GM12892 (cell line): ENCODE data around the gene MINDY4.

Experiments used
- DNase-seq: peaks from one replicate; pipeline ENCODE4 v3.0.0; 2011; ENCODE audit not compliant: insufficient read length
- FAIRE-seq: peaks from 2 replicates; lab custom pipeline; 2011; peaks lifted over from hg19 to GRCh38; lab: Jason Lieb, UNC
- POLR2A ChIP-seq: IDR thresholded peaks from 2 replicates; pipeline ENCODE4 v1.6.1; 2011; ENCODE audit warnings: low read depth, low read length, control low read depth
- POLR2AphosphoS5 ChIP-seq: IDR thresholded peaks from 2 replicates; pipeline ENCODE4 v1.6.1; 2011; ENCODE audit warnings: low read depth, low read length, control low read depth
- TAF1 ChIP-seq: IDR thresholded peaks from 2 replicates; pipeline ENCODE4 v1.6.1; 2011; ENCODE audit warnings: low read depth, mild to moderate bottlenecking, control low read depth, low read length, borderline replicate concordance

MINDY4 gene

DNA sequence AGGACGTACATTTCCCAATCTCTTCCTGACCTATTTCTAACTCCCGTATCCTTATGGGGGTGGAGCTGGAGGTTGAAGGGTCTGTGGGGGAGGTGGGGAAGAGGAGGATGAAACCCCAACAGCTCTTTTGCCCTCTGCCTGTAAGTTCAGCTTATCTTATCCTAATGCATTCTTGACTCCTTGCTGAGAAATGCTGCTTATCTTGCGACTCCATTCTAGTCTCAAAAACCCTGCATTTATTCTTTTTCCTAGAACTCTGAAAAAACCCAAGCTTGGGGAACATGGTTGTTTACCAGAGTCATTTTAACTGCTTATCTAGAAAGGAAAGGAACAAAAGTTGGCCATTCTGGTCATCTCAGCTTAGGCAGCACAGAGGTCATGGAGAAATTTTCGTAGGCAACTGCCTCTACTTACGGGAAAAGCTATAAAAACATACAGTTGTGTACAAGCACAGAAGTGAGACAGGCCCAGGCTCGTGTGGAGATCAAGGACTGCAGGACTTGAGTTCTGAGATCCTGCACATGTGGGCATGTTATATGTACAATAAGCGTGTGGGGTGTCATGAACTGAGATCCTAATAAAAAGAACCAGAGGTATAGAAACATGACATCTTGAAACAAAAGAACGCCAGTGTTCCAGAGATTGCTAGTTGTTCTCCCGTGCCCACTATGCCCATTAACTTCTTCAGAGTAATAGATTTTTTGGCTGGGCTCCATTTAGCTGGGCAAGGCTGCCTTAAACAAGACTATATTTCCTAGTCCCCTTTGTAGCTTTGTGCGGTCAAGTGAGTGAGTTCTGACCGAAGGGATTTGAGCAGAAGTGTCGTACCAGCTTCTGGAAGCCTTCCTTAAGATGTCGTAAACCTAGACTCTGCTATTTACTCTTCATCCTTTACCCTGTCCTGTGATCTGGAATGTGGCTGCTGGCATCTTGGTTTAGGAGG, 9.7 kb upstream of the MINDY4 start:
- FAIRE-seq = no peak

DNA sequence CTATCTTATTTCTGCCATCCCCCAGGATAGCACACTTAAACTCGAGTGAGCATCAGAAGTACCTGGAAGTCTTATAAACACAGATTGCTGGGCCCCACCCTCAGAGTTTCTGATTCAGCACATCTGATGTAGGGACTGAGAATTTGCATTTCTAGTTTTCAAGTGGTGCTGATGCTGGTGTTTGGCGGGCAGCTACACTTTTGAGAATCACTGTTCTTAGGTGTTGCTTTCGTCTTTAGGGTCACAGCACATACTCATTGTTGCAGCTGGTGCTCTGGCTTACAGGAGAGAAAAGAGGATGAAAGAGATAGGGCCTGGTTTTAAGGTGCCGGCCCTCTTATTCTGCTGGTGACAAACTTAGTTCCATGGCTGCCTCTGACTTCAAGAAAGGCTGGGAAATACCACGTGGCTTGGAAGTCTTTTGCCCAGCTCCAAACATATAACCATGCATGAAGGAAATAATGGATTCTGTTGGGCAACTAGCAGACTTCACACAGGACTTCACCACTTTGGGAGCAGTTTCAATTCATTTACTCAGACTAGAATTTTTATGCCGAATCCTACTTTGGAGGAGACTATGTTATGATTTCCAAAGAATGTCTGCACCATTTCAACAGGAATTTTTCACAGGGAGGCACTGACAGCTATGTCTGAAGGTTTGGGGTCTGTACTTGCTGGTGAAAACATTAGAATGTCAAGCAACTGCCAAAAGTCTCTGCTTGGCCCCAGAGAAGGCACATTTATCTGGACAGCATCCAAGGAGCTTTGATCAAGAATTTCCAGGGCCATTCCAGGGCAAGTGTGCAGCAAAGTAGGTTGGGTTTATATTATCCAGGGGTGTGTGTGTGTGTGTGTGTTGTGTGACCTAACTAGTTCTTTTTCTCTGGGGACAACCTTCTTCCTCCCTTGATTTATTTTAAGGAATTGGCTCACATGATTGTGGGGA, 6.9 kb upstream of the MINDY4 start:
- FAIRE-seq = peak; percentile 33
- DNase-seq = no peak
- TF ChIP-seq POLR2A (no peak), POLR2AphosphoS5 (no peak), TAF1 (no peak)

More for the DNA sequence above, 9.7 kb upstream of the MINDY4 start:
- no peak for DNase-seq
- TF ChIP-seq TAF1 (no peak), POLR2AphosphoS5 (no peak), POLR2A (no peak)

DNA sequence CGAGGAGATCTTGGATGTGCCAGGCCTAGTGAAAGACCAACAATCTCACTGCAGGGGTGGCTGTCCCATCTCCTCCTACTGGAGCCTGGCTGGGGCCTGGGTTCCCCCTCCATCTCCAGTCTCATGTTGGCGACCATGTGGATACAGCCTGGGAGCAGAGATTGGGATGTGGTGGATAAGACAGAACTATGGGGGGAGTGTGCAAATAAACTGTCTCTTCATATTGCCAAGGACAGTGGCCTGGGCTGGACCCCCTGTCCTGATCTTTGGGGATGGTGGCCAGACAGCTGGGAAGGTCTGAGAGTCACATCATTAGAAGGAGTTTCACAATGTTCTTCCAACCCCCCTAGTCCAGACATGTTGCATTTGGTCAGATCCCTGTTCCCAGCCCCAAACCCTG, 5.8 kb upstream of the MINDY4 start:
- no peak for FAIRE-seq
- TF ChIP-seq TAF1 = no peak
- no peak for TF ChIP-seq POLR2AphosphoS5
- TF ChIP-seq POLR2A = no peak
- DNase-seq = no peak

DNA sequence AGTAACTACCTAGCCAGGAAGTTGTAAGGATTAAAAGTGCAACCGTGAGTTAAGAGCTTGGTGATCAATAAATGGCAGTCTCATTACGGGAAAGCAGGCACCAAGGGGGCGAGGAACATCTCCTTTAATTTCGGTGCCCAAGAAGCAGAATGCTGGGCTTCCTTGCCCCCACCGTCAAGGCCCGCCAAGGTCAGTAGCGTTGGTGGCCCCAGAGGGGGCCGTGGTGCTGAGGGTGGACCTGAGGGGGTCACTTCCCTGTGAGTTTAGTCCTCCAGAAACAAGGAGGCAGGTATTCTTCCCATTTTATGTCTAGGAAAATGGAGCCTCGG, 408 bp upstream of the MINDY4 start:
- FAIRE-seq = no peak
- DNase-seq = no peak
- TF ChIP-seq POLR2AphosphoS5 (no peak), TAF1 (no peak), POLR2A (no peak)

DNA sequence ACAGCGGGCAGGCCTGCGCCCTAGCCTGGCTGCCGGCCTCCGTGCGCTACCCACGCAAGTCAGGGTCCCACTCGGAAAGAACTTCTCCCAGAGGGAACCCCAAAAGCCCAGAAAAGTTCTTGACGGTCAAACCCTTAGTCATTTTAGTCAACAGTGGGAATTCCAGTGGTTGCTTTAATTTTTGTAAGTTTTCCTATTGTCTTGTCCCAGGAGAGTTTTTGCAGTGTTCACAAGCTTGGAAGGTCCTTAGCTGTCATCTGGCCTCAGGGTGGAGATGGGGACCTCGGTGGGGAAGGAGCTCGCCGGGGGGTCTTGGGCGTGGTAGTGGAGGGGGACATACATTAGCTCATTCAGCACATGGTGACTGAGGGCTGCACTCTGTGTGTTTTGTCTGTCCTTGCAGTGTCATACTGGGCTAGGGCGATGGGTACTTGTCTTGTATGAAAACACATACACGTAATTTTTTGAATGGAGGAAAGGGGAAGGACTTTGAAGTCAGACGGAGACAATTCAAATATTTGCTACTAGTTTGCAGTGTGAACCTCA, 736 bp downstream of the MINDY4 start:
- TF ChIP-seq POLR2AphosphoS5 (no peak), POLR2A (no peak), TAF1 (no peak)
- FAIRE-seq (no peak), DNase-seq (no peak)

DNA sequence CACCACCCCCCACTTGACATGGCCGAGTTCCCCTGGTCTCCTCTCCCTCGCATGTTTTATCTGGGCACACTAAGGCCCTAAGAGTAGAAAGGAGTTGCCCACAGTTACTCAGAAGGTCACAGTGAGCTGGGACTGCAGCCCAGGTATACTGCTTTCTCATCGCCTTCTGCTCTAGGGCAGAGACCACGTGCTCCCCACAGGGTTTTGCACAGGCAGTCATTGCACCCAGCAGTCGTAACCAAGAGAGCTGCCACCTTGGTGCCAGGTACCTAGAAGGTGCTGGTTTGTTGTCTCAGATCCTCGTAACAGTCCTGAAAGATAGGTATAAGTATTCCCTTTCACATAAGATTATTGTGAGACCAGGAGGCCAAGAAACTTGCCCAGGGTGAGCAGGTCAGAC, 1.8 kb downstream of the MINDY4 start:
- no peak for DNase-seq
- no peak for FAIRE-seq
- TF ChIP-seq POLR2AphosphoS5 (no peak), TAF1 (no peak), POLR2A (no peak)

DNA sequence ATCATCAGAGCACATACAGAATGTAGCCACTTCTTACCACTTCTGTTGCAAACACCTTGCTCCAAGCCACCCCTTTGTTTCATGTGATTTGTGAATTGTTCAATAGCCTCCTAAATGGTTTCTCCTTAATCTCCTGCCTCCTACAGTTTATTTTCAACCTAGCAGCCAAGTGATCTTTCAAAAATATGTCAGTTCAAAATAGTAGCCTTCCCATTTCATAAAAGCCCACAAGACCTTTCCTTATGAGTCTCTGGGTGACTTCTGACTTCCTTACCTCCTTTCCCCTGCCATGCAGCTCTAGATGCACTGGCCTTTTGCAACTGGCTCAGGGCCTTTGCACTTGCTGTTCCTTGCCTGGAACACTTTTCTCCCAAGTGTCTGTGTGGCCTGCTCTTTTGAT, 4.8 kb downstream of the MINDY4 start:
- no peak for TF ChIP-seq POLR2A
- TF ChIP-seq POLR2AphosphoS5 = no peak
- TF ChIP-seq TAF1 = no peak
- FAIRE-seq = no peak
- DNase-seq = no peak

DNA sequence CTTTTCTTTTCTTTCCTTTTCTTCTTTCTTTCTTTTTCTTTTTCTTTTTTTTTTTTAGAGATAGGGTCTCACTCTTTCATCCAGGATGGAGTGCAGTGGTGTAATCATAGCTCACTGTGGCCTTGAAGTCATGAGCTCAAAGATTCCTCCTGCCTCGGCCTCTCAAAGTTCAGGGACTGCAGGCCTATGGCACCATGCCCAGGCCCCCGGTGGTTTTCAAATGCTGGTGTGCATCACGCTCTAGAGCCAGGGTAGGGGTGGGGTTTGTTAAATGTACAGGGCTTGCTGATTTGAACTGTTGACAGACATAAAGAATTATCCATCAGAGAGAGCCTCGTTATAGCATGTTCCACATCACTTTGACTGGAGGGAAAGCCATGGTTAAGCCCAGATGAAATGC, 5.8 kb downstream of the MINDY4 start:
- FAIRE-seq = no peak
- no peak for DNase-seq
- TF ChIP-seq TAF1 (no peak), POLR2AphosphoS5 (no peak)

DNA sequence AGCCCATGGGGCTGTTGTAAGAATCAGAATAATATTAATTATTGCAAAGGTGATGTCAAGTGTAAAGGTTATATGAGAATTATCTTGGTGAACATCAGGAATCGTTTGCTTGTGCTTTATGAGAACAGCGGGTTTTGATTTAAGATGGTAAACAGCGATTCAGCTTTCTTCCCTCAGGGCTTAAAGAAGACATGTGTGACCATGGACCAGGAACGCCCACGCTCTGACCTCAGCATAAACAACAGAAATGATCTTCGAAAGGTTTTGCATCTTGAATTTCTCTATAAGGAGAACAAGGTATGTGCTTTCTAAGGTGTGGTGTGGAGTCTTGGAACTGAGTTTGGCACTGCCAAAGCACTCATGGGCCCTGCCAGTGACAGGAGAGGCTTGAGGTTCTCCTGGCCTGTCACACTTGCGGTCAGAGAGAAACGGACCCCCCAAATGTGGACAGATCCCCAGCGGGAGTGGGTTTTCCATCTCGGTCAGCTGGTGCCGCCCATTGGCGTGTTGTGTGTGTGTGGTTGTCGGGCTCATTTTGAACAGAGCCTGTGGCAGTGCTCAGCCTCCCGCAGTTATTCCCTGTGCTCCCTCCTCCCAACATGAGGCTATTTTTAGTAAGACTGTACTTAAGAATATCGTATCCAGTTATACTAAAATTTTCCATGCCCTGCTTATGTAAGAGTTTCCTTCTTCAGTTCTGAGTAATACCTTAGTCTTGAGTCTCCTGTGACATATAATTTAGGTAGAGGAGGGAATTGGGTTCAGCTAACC, 7.2 kb downstream of the MINDY4 start:
- TF ChIP-seq TAF1 (no peak), POLR2AphosphoS5 (no peak), POLR2A (no peak)
- FAIRE-seq = no peak
- DNase-seq = no peak

DNA sequence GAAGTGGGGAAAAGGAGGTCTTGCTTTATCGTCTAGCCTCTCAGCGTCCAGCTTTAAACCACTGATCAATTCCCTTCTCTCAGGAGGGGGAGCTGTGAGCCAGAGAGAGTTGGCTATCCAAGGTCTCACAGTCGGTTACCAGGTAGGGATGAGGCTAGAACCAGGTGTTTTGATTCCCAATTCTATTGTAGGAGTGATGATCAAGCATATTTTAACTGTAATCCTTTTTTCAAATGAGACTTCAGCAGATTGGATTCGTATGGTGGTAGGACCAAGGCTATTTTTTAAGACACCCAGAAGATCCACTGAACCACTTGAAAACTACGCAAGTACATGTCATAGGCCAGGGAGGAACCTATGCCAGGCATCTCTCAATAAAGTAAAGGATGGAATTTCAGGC, 8.4 kb downstream of the MINDY4 start:
- FAIRE-seq (no peak), DNase-seq (no peak)
- TF ChIP-seq POLR2AphosphoS5 (no peak), POLR2A (no peak), TAF1 (no peak)

DNA sequence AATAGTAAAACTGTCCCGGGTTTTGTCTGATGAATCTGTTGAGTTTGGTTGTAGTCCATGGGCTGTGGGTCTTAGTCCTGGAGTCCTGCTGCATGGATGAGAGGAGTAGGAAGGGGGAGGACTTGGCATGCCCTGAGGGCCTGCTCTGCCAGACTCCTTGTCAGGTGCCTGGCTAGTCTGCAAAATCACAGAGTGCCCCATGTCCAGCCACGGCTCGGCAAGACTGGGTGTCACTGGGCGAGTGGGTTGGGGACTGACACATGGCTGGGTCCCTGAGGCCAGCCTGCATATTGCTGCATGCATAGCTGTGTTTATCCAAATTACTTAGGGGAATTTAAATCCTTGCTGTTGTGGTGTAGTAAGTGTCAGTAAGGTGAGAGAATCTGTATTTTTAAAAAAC, 9.7 kb downstream of the MINDY4 start:
- FAIRE-seq (no peak), DNase-seq (no peak)
- TF ChIP-seq TAF1 (no peak), POLR2A (no peak), POLR2AphosphoS5 (no peak)
